GM18951 (cell line): ENCODE measurements around the gene MAPK12.

ENCODE experiments used
- POLR2A ChIP-seq: IDR thresholded peaks from 4 replicates; pipeline ENCODE4 v1.6.1; 2011; ENCODE audit warnings: mild to moderate bottlenecking; ENCODE audit not compliant: insufficient read length, insufficient read depth; ENCODE audit errors: extremely low read depth
- in situ Hi-C: fragments of 300-500 bp; cut with MboI; formaldehyde crosslinking; loops from one replicate; pipeline ENCODE4 v1.12.0; 2022; ENCODE audit warnings: low sequenced_read_pairs, mixed read lengths, inconsistent platforms; ENCODE audit not compliant: unreplicated experiment

MAPK12 gene

DNA sequence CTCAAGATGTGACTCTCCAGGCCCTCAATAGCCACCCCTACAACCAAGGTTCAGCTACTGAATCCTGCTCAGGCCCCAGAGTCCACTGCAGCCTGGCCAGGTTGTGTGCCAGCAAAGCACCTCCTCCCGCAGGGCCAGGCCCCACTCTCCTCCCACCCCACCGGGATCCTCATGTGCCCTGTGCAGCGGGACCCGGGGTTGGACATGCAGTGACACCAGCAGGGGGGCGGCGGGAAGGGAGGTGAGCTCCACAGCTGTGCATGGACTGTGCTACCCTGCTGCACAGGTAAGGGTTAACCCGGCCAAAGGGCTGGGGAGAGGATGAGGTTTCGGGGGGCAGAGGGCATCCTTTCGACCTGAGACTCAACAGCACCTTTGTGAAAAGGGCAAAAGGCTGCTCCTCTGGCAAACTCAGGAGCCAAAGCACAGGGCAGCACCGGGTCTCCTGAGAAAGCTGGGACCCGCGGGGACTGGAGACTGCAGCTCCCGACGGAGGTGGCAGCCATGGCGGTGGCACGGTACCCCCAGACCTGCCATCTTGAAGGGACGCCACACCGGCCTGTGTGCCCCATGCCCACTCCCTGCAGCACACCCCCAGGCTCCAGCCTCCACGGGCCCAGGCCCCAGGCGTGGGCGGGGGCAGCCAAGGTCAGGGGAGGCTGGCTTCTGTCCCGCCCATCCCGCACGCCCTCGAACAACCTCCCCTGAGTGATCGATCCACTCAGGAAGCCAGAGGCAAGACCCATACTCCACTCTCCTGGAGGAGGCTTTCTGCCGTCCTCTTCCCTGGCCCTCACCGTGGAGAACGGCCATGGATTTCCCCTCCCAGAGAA lies 35.4 kb upstream of the MAPK12 start:
- no peak for TF ChIP-seq POLR2A

GRCh38 chr22:50294319-50294656 lies 32.8 kb upstream of the MAPK12 start:
- no peak for TF ChIP-seq POLR2A
- in situ Hi-C loops, result no loop called here

More for the DNA sequence above, 35.4 kb upstream of the MAPK12 start:
- in situ Hi-C loops, result no loop called here

- in situ Hi-C loops, result no loop called here
- no peak for TF ChIP-seq POLR2A
Measured at GRCh38 chr22:50293441-50294318, 32.2 kb upstream of the MAPK12 start.

DNA sequence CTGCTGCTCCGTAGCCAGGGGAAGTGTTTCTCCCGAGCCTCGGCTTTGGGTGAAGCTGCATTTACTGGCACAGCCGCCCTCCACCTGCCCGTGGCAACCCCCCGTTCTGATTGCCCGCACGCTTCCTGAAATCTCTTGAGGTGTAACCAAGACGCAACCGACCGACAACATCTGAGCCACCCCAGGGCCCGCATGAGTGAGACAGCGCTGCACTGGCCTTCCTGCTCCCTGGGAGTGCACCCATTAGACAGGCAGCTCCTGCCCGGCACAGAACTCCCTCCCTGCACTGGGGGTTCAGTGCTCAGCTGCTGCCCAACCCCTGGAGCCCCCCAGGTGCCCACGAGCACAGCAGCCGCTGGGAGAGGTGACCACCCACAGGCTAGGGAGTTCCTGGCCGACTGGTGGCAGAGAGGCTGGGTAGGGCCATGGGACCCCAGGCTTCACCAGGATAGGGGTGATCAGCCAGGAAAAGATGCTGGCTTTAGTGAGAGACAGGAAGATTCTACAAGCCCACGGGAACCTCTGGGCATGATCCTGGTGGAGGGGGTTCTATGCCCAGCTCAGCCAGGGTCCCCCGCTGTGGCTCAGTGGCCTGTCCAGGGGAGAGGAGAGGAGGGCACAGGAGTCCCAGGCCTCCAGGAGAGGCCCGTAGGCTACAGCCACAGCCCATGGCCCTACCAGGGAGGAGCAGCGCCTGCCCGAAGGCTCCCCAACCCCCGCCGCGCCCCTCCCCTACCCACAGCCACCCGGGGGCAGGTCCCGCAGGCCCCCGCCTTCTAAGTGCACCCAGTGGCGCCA lies 31.4 kb upstream of the MAPK12 start:
- TF ChIP-seq POLR2A, result no peak
- in situ Hi-C loops, result no loop called here

GRCh38 chr22:50289942-50290630 lies 28.6 kb upstream of the MAPK12 start:
- TF ChIP-seq POLR2A, result no peak

GRCh38 chr22:50289151-50289941 lies 27.9 kb upstream of the MAPK12 start:
- in situ Hi-C loops, result no loop called here
- no peak for TF ChIP-seq POLR2A

More at GRCh38 chr22:50289942-50290630, 28.6 kb upstream of the MAPK12 start:
- in situ Hi-C loops, result no loop called here

- TF ChIP-seq POLR2A, result no peak
- in situ Hi-C loops, result no loop called here
Measured at GRCh38 chr22:50287731-50288130, 26.2 kb upstream of the MAPK12 start.

- in situ Hi-C loops, result no loop called here
- no peak for TF ChIP-seq POLR2A
Measured at GRCh38 chr22:50286701-50287318, 25.3 kb upstream of the MAPK12 start.

GRCh38 chr22:50286275-50286674 lies 24.8 kb upstream of the MAPK12 start:
- TF ChIP-seq POLR2A, result no peak
- in situ Hi-C loops, result no loop called here

DNA sequence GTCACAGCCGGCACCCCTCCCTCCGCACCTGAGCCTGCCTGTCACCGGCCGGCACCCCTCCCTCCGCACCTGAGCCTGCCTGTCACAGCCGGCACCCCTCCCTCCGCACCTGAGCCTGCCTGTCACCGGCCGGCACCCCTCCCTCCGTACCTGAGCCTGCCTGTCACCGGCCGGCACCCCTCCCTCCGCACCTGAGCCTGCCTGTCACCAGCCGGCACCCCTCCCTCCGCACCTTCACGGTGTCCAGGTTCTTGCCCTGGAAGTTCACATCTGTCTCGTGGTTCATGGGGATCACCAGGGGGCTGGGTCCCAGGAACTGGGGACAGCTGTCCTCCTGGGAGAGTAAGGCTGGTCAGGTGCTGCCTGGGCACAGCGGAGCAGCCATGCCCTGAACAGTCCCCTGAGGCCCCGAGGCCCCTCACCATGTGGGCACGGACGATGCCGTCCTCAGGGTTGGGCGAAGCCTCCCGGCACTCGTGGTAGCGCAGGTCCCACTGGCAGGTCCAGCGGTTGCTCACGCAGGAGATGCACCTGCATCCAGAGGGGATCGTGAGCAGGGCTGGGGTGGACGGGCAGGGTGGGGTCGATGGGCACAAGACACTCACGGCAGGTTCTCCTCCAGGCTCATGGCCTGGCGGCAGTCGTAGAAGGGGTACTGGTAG lies 24.2 kb upstream of the MAPK12 start:
- in situ Hi-C loops, result no loop called here
- TF ChIP-seq POLR2A, result no peak

DNA sequence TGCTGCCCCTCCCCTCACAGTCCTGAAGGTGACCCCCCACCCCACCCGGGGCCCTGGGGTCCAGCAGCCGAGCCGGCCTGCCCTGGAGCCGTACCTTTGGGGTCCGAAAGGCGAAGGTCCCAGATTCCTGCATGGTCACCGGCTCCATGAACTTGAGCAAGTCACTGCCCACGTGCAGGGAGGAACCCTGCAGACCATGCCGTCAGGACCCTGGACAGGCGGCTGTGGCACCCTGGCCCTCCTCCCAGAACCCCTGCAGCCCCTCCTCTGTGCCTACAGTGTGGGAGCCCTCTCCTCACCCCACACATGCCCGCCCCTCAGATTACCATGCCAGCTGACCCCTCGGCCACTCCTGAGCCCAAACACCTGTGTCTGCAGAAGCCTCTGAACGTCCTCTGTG lies 23.0 kb upstream of the MAPK12 start:
- in situ Hi-C loops, result no loop called here
- no peak for TF ChIP-seq POLR2A
